H1 (cell line): ENCODE results near the gene COL16A1. TPM values are rescaled to one million over a fixed set of nuclear protein-coding genes. Genes with fewer than 3 reads are reported as not detected.
A peak's percentile ranks its signal among the peaks of the same experiment; 100 is the strongest.

Experiments used
- CTCF ChIA-PET: fragments of 300-600 bp; sonication (Branson Sonifier 250); formaldehyde crosslinking; loops from one replicate; lab custom pipeline; 2021; ENCODE audit not compliant: partially characterized antibody; lab: Charles Lee
- POLR2A ChIA-PET: fragments of 300-600 bp; sonication (Branson Sonifier 250); formaldehyde crosslinking; loops from one replicate; lab custom pipeline; 2021; ENCODE audit warnings: inconsistent platforms; ENCODE audit not compliant: partially characterized antibody; lab: Charles Lee
- DNase-seq, 2 experiments: peaks; one replicate each; pipeline versions ENCODE4 v3.0.0 to v3.0.0-alpha.2; 2010 to 2022; ENCODE audit warnings: low spot score in 2 of 2, low read depth in 1 of 2, mixed read lengths in 1 of 2
- FAIRE-seq: peaks from 2 replicates; lab custom pipeline; 2011; peaks lifted over from hg19 to GRCh38; lab: Jason Lieb, UNC
- H2AFZ ChIP-seq: 2 replicates; pipeline ENCODE4 v1.8.1; 2012; ENCODE audit warnings: low read length, inconsistent platforms
- H2AK5ac ChIP-seq: 2 replicates; pipeline ENCODE4 v1.6.1; 2013; ENCODE audit warnings: low read depth, low read length
- H2BK120ac ChIP-seq: replicated peaks from 2 replicates; pipeline ENCODE3; 2013; ENCODE audit warnings: low read depth, low read length, inconsistent platforms
- H2BK12ac ChIP-seq: 2 replicates; pipeline ENCODE4 v1.6.1; 2013; ENCODE audit warnings: low read depth, low read length
- H2BK15ac ChIP-seq: 2 replicates; pipeline ENCODE4 v1.6.1; 2013; ENCODE audit warnings: low read length
- H2BK20ac ChIP-seq: 2 replicates; pipeline ENCODE4 v1.6.1; 2013; ENCODE audit warnings: low read length
- H2BK5ac ChIP-seq: 2 replicates; pipeline ENCODE4 v1.6.1; 2013; ENCODE audit warnings: low read depth, low read length
- H3K14ac ChIP-seq: 2 replicates; pipeline ENCODE4 v1.6.1; 2013; ENCODE audit warnings: inconsistent platforms; ENCODE audit not compliant: insufficient read length
- H3K18ac ChIP-seq: 2 replicates; pipeline ENCODE4 v1.6.1; 2013; ENCODE audit warnings: low read length; ENCODE audit errors: extremely low read depth
- H3K23ac ChIP-seq: 2 replicates; pipeline ENCODE4 v1.6.1; 2013; ENCODE audit warnings: inconsistent platforms; ENCODE audit not compliant: insufficient read length
- H3K23me2 ChIP-seq: 2 replicates; pipeline ENCODE4 v1.6.1; 2013; ENCODE audit warnings: low read depth, low read length
- H3K27ac ChIP-seq: 2 replicates; pipeline ENCODE4 v1.6.1; 2011; ENCODE audit warnings: low read depth, low read length, inconsistent platforms
- H3K27me3 ChIP-seq, 4 experiments: replicated peaks in 1 of 4; 1 replicate in 1 of 4; 2 replicates in 3 of 4; pipeline versions ENCODE4 v1.6.1 to v1.8.1; 2011 to 2013; ENCODE audit warnings: low read length in 3 of 4, mild to moderate bottlenecking in 3 of 4, inconsistent platforms in 2 of 4, mixed read lengths in 2 of 4, moderate library complexity in 1 of 4; ENCODE audit not compliant: control insufficient read depth in 3 of 4, insufficient read depth in 3 of 4; ENCODE audit errors: extremely low read depth in 1 of 4
- H3K36me3 ChIP-seq, 4 experiments: 2 replicates each; pipeline versions ENCODE4 v1.6.1 to v1.8.1; 2011 to 2013; ENCODE audit warnings: mild to moderate bottlenecking in 4 of 4, low read length in 3 of 4, moderate library complexity in 2 of 4, control low read depth in 1 of 4, inconsistent platforms in 1 of 4; ENCODE audit not compliant: insufficient read depth in 4 of 4, control insufficient read depth in 2 of 4
- H3K4ac ChIP-seq: replicated peaks from 2 replicates; pipeline ENCODE3; 2013; ENCODE audit warnings: low read length, low read depth, mixed read lengths, inconsistent platforms; ENCODE audit not compliant: insufficient read length
- H3K4me1 ChIP-seq, 4 experiments: replicated peaks in 1 of 4; 1 replicate in 1 of 4; 2 replicates in 3 of 4; pipeline versions ENCODE4 v1.6.1 to v1.8.1; 2011 to 2013; ENCODE audit warnings: low read length in 3 of 4, inconsistent platforms in 2 of 4, mixed read lengths in 1 of 4; ENCODE audit not compliant: insufficient read depth in 4 of 4, control insufficient read depth in 3 of 4
- H3K4me2 ChIP-seq, 2 experiments: 2 replicates each; pipeline versions ENCODE4 v1.6.1 to v1.8.1; 2011 to 2013; ENCODE audit warnings: low read depth in 2 of 2, low read length in 2 of 2, control low read depth in 1 of 2, inconsistent platforms in 1 of 2, mild to moderate bottlenecking in 1 of 2; ENCODE audit not compliant: insufficient read depth in 1 of 2
- H3K4me3 ChIP-seq, 4 experiments: fragments of 200-600, 300-600 bp in 1 of 4; sonication (generic), shearing (Covaris generic), sonication (Bioruptor Twin) in 1 of 4; 2 replicates each; pipeline versions ENCODE4 v1.5.1 to v1.8.1; 2011 to 2016; ENCODE audit warnings: low read length in 4 of 4, low read depth in 3 of 4, control low read depth in 2 of 4, inconsistent platforms in 2 of 4, mild to moderate bottlenecking in 2 of 4, mixed read lengths in 1 of 4, moderate library complexity in 1 of 4; ENCODE audit not compliant: insufficient read depth in 2 of 4; ENCODE audit errors: extremely low read depth in 1 of 4
- H3K56ac ChIP-seq: replicated peaks from 2 replicates; pipeline ENCODE3; 2013; ENCODE audit warnings: low read depth, mild to moderate bottlenecking, mixed read lengths, low read length, inconsistent platforms; ENCODE audit not compliant: insufficient read length
- H3K79me1 ChIP-seq: 2 replicates; pipeline ENCODE4 v1.6.1; 2013; ENCODE audit warnings: low read depth, low read length, control low read depth
- H3K79me2 ChIP-seq, 2 experiments: 2 replicates each; pipeline versions ENCODE4 v1.6.1 to v1.8.1; 2012 to 2013; ENCODE audit warnings: low read length in 2 of 2, mild to moderate bottlenecking in 2 of 2, inconsistent platforms in 1 of 2; ENCODE audit not compliant: insufficient read depth in 2 of 2, control insufficient read depth in 1 of 2
- H3K9ac ChIP-seq, 4 experiments: replicated peaks in 1 of 4; 1 replicate in 1 of 4; 2 replicates in 3 of 4; pipeline versions ENCODE4 v1.6.1 to v1.8.1; 2011 to 2013; ENCODE audit warnings: low read depth in 3 of 4, low read length in 3 of 4, control low read depth in 2 of 4, mild to moderate bottlenecking in 2 of 4, moderate library complexity in 2 of 4, inconsistent platforms in 1 of 4; ENCODE audit errors: extremely low read depth in 1 of 4
- H3K9me3 ChIP-seq, 2 experiments: 2 replicates each; pipeline versions ENCODE4 v1.6.1 to v1.8.1; 2012 to 2013; ENCODE audit warnings: mild to moderate bottlenecking in 2 of 2, moderate library complexity in 2 of 2, control low read depth in 1 of 2, inconsistent platforms in 1 of 2, low read depth in 1 of 2, low read length in 1 of 2, mixed read lengths in 1 of 2; ENCODE audit not compliant: insufficient read depth in 2 of 2
- H4K20me1 ChIP-seq, 2 experiments: replicated peaks in 1 of 2; 2 replicates each; pipeline versions ENCODE3 to v1.8.1; 2011 to 2013; ENCODE audit warnings: inconsistent platforms in 2 of 2, low read length in 2 of 2, mild to moderate bottlenecking in 1 of 2; ENCODE audit not compliant: insufficient read depth in 2 of 2, control insufficient read depth in 1 of 2
- H4K5ac ChIP-seq: 2 replicates; pipeline ENCODE4 v1.6.1; 2013; ENCODE audit warnings: low read length, low read depth, mixed read lengths, inconsistent platforms; ENCODE audit not compliant: insufficient read length
- H4K8ac ChIP-seq: 2 replicates; pipeline ENCODE4 v1.8.0; 2013; ENCODE audit warnings: mild to moderate bottlenecking, moderate library complexity, low read length, inconsistent platforms; ENCODE audit not compliant: insufficient read depth; ENCODE audit errors: extremely low read depth
- H4K91ac ChIP-seq: replicated peaks from 2 replicates; pipeline ENCODE3; 2013; ENCODE audit warnings: low read length, mixed read lengths, inconsistent platforms; ENCODE audit not compliant: insufficient read length
- JUN ChIP-seq: IDR thresholded peaks from 2 replicates; pipeline ENCODE4 v1.6.1; 2011; ENCODE audit warnings: low read depth, mild to moderate bottlenecking, improper control_type of control experiment, low read length
- SP1 ChIP-seq: IDR thresholded peaks from 2 replicates; pipeline ENCODE4 v1.6.1; 2011; ENCODE audit warnings: low read depth, low read length
- WGBS, 2 experiments: shearing (Covaris generic) in 1 of 2; methylation state at CpG; one replicate each; pipeline versions ENCODE4 v1.1.6 to v1.1.7; 2013 to 2015; ENCODE audit warnings: low lambda C conversion rate in 2 of 2, mixed read lengths in 2 of 2, inconsistent platforms in 1 of 2, low coverage in 1 of 2, missing lambda C conversion rate in 1 of 2; ENCODE audit not compliant: insufficient replicate concordance in 2 of 2, insufficient coverage in 1 of 2, insufficient read length in 1 of 2; ENCODE audit errors: extremely low coverage in 1 of 2, missing lambda C conversion rate in 1 of 2; 5-methylcytosine and 5-hydroxymethylcytosine counted together
- polyA plus RNA-seq, 7 experiments: library from polyadenylated mRNA; depleted of rRNA in 3 of 7; stranded (reverse) in 5 of 7; unstranded in 2 of 7; fragments of >200 nt in 5 of 7; fragments of 200-250 nt in 2 of 7; gene quantifications; 1 replicate in 5 of 7; 2 replicates in 1 of 7; 4 replicates in 1 of 7; pipeline versions ENCODE4 v1.2.1 to v1.2.3, GENCODE V29; 2011 to 2013; ENCODE audit warnings: missing spikeins in 2 of 7, mixed read lengths in 2 of 7
- total RNA-seq: library from RNA; stranded (reverse); fragmentation: NEBNext Ultra II Directional; extraction: Animal tissue kit (Norgen Biotek cat#: 25700); gene quantifications from 2 replicates; pipeline ENCODE4 v1.2.1, GENCODE V29; 2021

The COL16A1 gene
- total and polyA plus RNA-seq, 2 of the 8 experiments (the other 6 are each of a cell fraction or from before 2014, with no cell fraction given): 2.0 to 10.5 TPM

GRCh38 chr1:31642366-31642765, 61.5 kb downstream of the COL16A1 start:
- CTCF ChIA-PET: interaction anchor here (0.8 to 4.0 kb wide), 10 partner anchors 8 to 147 kb away, joined by 3 to 30 read pairs (median 4); no protein-coding TSS in a partner anchor
- Histone ChIP-seq H4K91ac (no peak overlapping the region), H2BK120ac (no peak overlapping the region), H3K27me3 (no peaks in the 10 kb centered on the region), H3K4ac (no peak overlapping the region), H2BK15ac (no peak overlapping the region), H3K79me1 (peaks cover 5% of the 10 kb centered on the region; the same call in 1 of the 2 replicates), H2AK5ac (no peak overlapping the region), H4K8ac (no peak overlapping the region), H4K20me1 (peaks cover 0 to 1% of the 10 kb centered on the region in 2 experiments), H3K4me1 (peaks cover 5 to 17% (median 6%) of the 10 kb centered on the region in 4 experiments), H3K4me3 (peak overlapping the region in 1 of 4 experiments; percentile 90; a peak in 2 of 8 replicates), H3K56ac (no peak overlapping the region), H3K9ac (no peak overlapping the region), H3K18ac (no peak overlapping the region), H3K36me3 (no peaks in the 10 kb centered on the region), H3K23me2 (peaks cover 9% of the 10 kb centered on the region), H3K14ac (no peak overlapping the region), H2BK12ac (no peak overlapping the region), H3K27ac (no peak overlapping the region), H3K9me3 (no peaks in the 10 kb centered on the region), H3K4me2 (peak overlapping the region; percentile 21 to 92; a peak in 3 of 4 replicates), H2AFZ (no peak overlapping the region), H2BK20ac (no peak overlapping the region), H3K79me2 (peaks cover 3 to 56% of the 10 kb centered on the region in 2 experiments; a peak in 2 of 4 replicates), H4K5ac (no peak overlapping the region), H2BK5ac (no peak overlapping the region), H3K23ac (no peak overlapping the region)
- TF ChIP-seq JUN (no peak), SP1 (peak; percentile 38; the same call in 1 of the 2 replicates)
- DNase-seq (no peak), FAIRE-seq (no peak)
- 70% methylated on average over 4 of the region's 4 CpGs; no CpG with 5 or more reads in 1 of the 2 experiments for WGBS, 2 experiments
- POLR2A ChIA-PET: interaction anchor here (0.7 to 3.5 kb wide), 10 partner anchors 8 to 312 kb away, joined by 3 to 31 read pairs (median 4); partner anchors contain the start of gene COL16A1
